Testis (tissue), 3 donors: ENCODE results near the gene THADA. TPM values are rescaled to one million over a fixed set of nuclear protein-coding genes. Genes with fewer than 3 reads are reported as not detected.
"Not testable (repeated sequence)": the region's sequence is repeated elsewhere in the genome, so short reads cannot be mapped to it uniquely, and the experiment has no call there.

Source experiments
- DNase-seq: peaks from one replicate; pipeline ENCODE4 v3.0.0-alpha.2; 2019
- H3K27ac ChIP-seq, 2 donors: fragments of 200-600 bp; sonication (generic); one replicate each; pipeline ENCODE4 v1.5.1; 2019
- H3K27me3 ChIP-seq: fragments of 200-600 bp; sonication (generic); one replicate; pipeline ENCODE4 v1.5.1; 2019
- H3K36me3 ChIP-seq: fragments of 200-600 bp; sonication (generic); one replicate; pipeline ENCODE4 v1.5.1; 2017; ENCODE audit warnings: low read depth; ENCODE audit errors: missing control alignments
- H3K4me1 ChIP-seq: fragments of 200-600 bp; sonication (generic); one replicate; pipeline ENCODE4 v1.5.1; 2019
- H3K4me3 ChIP-seq, 2 donors: fragments of 200-600 bp; sonication (generic); one replicate each; pipeline ENCODE4 v1.5.1; 2017 to 2019
- H3K9me3 ChIP-seq: fragments of 200-600 bp; sonication (generic); one replicate; pipeline ENCODE4 v1.5.1; 2017
- CTCF ChIP-seq, 3 experiments: fragments of 450-650 bp in 2 of 3; fragments of 200-600 bp in 1 of 3; sonication (generic) in 1 of 3; IDR thresholded peaks; one replicate each; pipeline ENCODE4 v1.5.1; 2016 to 2019; ENCODE audit warnings: antibody characterized with exemption in 3 of 3, mild to moderate bottlenecking in 2 of 3, moderate library complexity in 1 of 3
- POLR2A ChIP-seq: fragments of 450-650 bp; IDR thresholded peaks from one replicate; pipeline ENCODE4 v1.6.1; 2017; ENCODE audit warnings: antibody characterized with exemption, mild to moderate bottlenecking, moderate library complexity
- WGBS, 2 donors: methylation state at CpG; one replicate each; pipeline ENCODE4 v1.1.5; 2018; 5-methylcytosine and 5-hydroxymethylcytosine counted together
- intact Hi-C: fragments of 100-400 bp; cut with DNase I; formaldehyde crosslinking; loops from one replicate; pipeline ENCODE4 v1.15.1; 2023; ENCODE audit warnings: low total_unique reads
- polyA plus RNA-seq: library from polyadenylated mRNA; stranded (reverse); fragments of 350-450 nt; fragmentation: Illumina TruSeq; extraction: RNeasy Lipid Tissue Mini Kit (QIAGEN cat#74804); gene quantifications from one replicate; pipeline ENCODE4 v1.2.3, GENCODE V29; 2014; ENCODE audit warnings: low read depth, low replicate concordance; ENCODE audit not compliant: insufficient read depth
- total RNA-seq, 2 donors: library from RNA; depleted of rRNA; stranded (reverse); fragments of >200 nt; gene quantifications; one replicate each; pipeline ENCODE4 v1.2.3, GENCODE V29; 2016

THADA gene
- total and polyA plus RNA-seq, 3 donors from 2014 or later, result 29.5 to 43.9 (median 39.5) TPM

GRCh38 chr2:43538034-43538670 is 57.7 kb downstream of the THADA start:
- no peaks in the 10 kb centered on the region for H3K4me1 ChIP-seq
- H3K27ac ChIP-seq, result no peak overlapping the region
- no peaks in the 10 kb centered on the region for H3K9me3 ChIP-seq
- 81 to 84% methylated on average over 1 of the region's 1 CpG for WGBS, 2 donors
- no peaks in the 10 kb centered on the region for H3K27me3 ChIP-seq
- intact Hi-C loops, result no loop called here
- no peak for TF ChIP-seq POLR2A
- H3K4me3 ChIP-seq, result no peak overlapping the region
- DNase-seq, result no peak
- no peaks in the 10 kb centered on the region for H3K36me3 ChIP-seq

GRCh38 chr2:43537137-43537536 is 58.7 kb downstream of the THADA start:
- no peak overlapping the region for H3K4me3 ChIP-seq
- H3K9me3 ChIP-seq, result no peaks in the 10 kb centered on the region
- intact Hi-C loops, result no loop called here
- H3K4me1 ChIP-seq, result no peaks in the 10 kb centered on the region
- no peak overlapping the region for H3K27ac ChIP-seq
- H3K27me3 ChIP-seq, result no peaks in the 10 kb centered on the region
- no peak for DNase-seq
- WGBS, 2 donors, result 83 to 91% methylated on average over 2 of the region's 2 CpGs
- no peak for TF ChIP-seq CTCF (IDR thresholded peaks at IDR 0.05)
- no peak for TF ChIP-seq POLR2A
- H3K36me3 ChIP-seq, result no peaks in the 10 kb centered on the region

GRCh38 chr2:43534569-43534968 is 61.3 kb downstream of the THADA start:
- H3K4me3 ChIP-seq, result no peak overlapping the region
- no peak for TF ChIP-seq POLR2A
- no peak for TF ChIP-seq CTCF (IDR thresholded peaks at IDR 0.05)
- H3K27ac ChIP-seq, result no peak overlapping the region
- no peaks in the 10 kb centered on the region for H3K9me3 ChIP-seq
- intact Hi-C loops, result no loop called here
- no peaks in the 10 kb centered on the region for H3K4me1 ChIP-seq
- no peaks in the 10 kb centered on the region for H3K36me3 ChIP-seq
- 91 to 92% methylated on average over 3 of the region's 3 CpGs for WGBS, 2 donors
- DNase-seq, result no peak
- H3K27me3 ChIP-seq, result no peaks in the 10 kb centered on the region

- H3K4me3 ChIP-seq, intact Hi-C loops, H3K27ac ChIP-seq, H3K36me3 ChIP-seq, H3K27me3 ChIP-seq, H3K4me1 ChIP-seq, H3K9me3 ChIP-seq, DNase-seq: not testable (repeated sequence)
- 95 to 96% methylated on average over 3 of the region's 3 CpGs for WGBS, 2 donors
These were observed 63.3 kb downstream of the THADA start for GRCh38 chr2:43532572-43532971.

GRCh38 chr2:43531251-43531650 is 64.6 kb downstream of the THADA start:
- H3K4me3 ChIP-seq, result no peak overlapping the region
- H3K36me3 ChIP-seq, result no peaks in the 10 kb centered on the region
- TF ChIP-seq CTCF (IDR thresholded peaks at IDR 0.05) (no peak), POLR2A (no peak)
- H3K27me3 ChIP-seq, result no peaks in the 10 kb centered on the region
- WGBS, 2 donors, result 76 to 81% methylated on average over 3 of the region's 3 CpGs
- H3K4me1 ChIP-seq, result peaks cover 13% of the 10 kb centered on the region
- no peak for DNase-seq
- H3K9me3 ChIP-seq, result no peaks in the 10 kb centered on the region
- intact Hi-C loops, result no loop called here
- no peak overlapping the region for H3K27ac ChIP-seq

- Histone ChIP-seq H3K27me3 (no peaks in the 10 kb centered on the region), H3K36me3 (no peaks in the 10 kb centered on the region), H3K27ac (peak overlapping the region in 1 of 2 donors; percentile 54), H3K4me1 (peaks cover 25% of the 10 kb centered on the region), H3K9me3 (no peaks in the 10 kb centered on the region), H3K4me3 (no peak overlapping the region)
- intact Hi-C loops, result no loop called here
- TF ChIP-seq CTCF (IDR thresholded peaks at IDR 0.05), result no peak
- TF ChIP-seq POLR2A, result no peak
- DNase-seq, result no peak
These were observed 68.8 kb downstream of the THADA start for GRCh38 chr2:43526994-43527393.
